Progenitor cell of endocrine pancreas (in vitro differentiated cells): Measurements from ENCODE around the gene GABARAP. TPM values are rescaled to one million over a fixed set of nuclear protein-coding genes. Genes with fewer than 3 reads are reported as not detected.

Source experiments
- DNase-seq: peaks from one replicate; pipeline ENCODE4 v3.0.0; 2021; ENCODE audit warnings: low spot score; ENCODE audit not compliant: unreplicated experiment
- H3K27ac Mint-ChIP-seq: 2 replicates; pipeline ENCODE4 v1.8.0; 2021; ENCODE audit warnings: mild to moderate bottlenecking, moderate library complexity, mixed read lengths
- H3K27me3 Mint-ChIP-seq: 2 replicates; pipeline ENCODE4 v1.8.0; 2021; ENCODE audit warnings: mixed read lengths
- H3K36me3 Mint-ChIP-seq: 2 replicates; pipeline ENCODE4 v1.8.0; 2022; ENCODE audit warnings: mixed read lengths; ENCODE audit not compliant: insufficient read depth
- H3K4me1 Mint-ChIP-seq: 2 replicates; pipeline ENCODE4 v1.8.0; 2021; ENCODE audit warnings: low read depth, mixed read lengths
- H3K4me3 Mint-ChIP-seq: 2 replicates; pipeline ENCODE4 v1.8.0; 2021; ENCODE audit warnings: low read depth, mild to moderate bottlenecking, moderate library complexity, mixed read lengths
- H3K9me3 Mint-ChIP-seq: 2 replicates; pipeline ENCODE4 v1.8.0; 2021; ENCODE audit warnings: low read depth, mixed read lengths
- total RNA-seq: library from RNA; stranded (reverse); gene quantifications from 2 replicates; pipeline ENCODE4 v1.2.1, GENCODE V29; 2021
- TF ChIP-seq, protein P1 (sequence below): fragments of 200-600 bp; sonication (generic); IDR thresholded peaks from one replicate; pipeline ENCODE4 v1.5.0; 2021; ENCODE audit warnings: antibody characterized with exemption, mild to moderate bottlenecking; ENCODE audit not compliant: unreplicated experiment

GABARAP gene
- total RNA-seq, 1 donor from 2014 or later, result 466 TPM

DNA sequence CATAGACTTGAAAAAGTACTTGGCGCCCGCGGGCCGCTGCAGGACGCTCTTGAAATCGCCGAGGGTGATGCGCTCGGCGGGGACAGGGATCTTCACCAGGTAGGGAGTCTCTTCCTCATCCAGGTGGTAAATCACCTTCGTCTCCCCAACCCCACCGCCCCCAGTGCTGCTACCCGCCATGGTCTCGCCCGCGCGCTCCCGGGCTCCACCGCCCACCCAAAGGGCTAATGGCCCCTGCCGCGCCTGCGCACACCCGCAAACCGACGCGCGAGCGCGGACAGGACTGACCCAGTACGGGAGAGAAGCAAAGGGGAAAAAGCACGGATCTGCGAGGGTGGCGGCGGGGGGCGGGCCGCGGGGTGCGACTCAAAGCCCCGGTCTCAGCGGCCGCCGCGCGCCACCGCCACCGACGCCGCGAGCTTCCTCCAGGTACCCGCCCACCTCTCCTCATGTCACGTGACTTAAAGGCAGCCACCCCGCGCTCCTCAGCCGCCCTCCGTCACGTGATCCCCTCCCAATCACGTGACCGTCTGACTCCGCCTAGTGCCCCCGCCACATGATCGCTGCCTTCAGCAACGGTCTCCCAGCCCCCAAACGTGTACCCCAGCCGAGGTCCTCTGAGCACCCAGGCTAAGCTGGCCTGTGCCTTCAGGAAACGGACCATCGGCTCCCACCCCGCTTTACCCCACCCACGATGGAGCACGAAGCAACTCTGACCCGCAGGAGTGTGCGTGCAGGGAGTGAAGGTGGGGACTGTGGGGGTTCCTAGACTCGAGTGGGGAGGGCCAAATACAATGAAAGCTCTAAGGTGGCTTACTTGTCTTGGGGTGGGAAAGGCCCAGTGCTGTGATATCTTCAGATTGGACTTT, 7.9 kb downstream of the GABARAP start, which contains the start of gene DVL2:
TSS of gene DVL2 (minus strand) at position 435 of the 869 bp plus-strand sequence. CDS start at position 180, 255 bp downstream.
- peaks cover 14% of the 10 kb centered on the region for H3K36me3 Mint-ChIP-seq
- TF ChIP-seq, protein P1, sequence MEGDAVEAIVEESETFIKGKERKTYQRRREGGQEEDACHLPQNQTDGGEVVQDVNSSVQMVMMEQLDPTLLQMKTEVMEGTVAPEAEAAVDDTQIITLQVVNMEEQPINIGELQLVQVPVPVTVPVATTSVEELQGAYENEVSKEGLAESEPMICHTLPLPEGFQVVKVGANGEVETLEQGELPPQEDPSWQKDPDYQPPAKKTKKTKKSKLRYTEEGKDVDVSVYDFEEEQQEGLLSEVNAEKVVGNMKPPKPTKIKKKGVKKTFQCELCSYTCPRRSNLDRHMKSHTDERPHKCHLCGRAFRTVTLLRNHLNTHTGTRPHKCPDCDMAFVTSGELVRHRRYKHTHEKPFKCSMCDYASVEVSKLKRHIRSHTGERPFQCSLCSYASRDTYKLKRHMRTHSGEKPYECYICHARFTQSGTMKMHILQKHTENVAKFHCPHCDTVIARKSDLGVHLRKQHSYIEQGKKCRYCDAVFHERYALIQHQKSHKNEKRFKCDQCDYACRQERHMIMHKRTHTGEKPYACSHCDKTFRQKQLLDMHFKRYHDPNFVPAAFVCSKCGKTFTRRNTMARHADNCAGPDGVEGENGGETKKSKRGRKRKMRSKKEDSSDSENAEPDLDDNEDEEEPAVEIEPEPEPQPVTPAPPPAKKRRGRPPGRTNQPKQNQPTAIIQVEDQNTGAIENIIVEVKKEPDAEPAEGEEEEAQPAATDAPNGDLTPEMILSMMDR, result no peak
- no peaks in the 10 kb centered on the region for H3K27me3 Mint-ChIP-seq
- H3K27ac Mint-ChIP-seq, result peak within 1 kb of the TSS; percentile 98
- no peaks in the 10 kb centered on the region for H3K9me3 Mint-ChIP-seq
- H3K4me3 Mint-ChIP-seq, result peak within 1 kb of the TSS; percentile 94
- peaks cover 28% of the 10 kb centered on the region for H3K4me1 Mint-ChIP-seq
- DNase-seq, result peak; percentile 88

DNA sequence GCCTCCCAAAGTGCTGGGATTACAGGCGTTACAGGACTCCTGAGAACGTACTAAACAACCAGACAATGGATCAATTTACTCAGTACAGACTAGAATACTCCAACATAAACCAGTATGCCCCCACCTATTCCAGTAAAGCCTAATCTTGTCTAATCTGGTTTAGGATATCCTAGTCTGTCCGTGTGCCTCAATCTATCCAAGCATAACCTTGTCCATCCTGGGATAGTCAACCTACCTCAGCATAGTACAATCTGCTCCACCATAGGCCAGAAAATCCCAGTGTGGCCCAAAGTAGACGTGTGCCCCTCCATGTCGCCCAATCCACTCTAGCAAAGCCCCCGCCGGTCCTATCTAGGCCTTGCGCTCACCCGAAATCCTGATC, 8.6 kb downstream of the GABARAP start:
- no peak for DNase-seq
- Mint-ChIP-seq H3K36me3 (peaks cover 16% of the 10 kb centered on the region), H3K27ac (peak overlapping the region; percentile 98)

DNA sequence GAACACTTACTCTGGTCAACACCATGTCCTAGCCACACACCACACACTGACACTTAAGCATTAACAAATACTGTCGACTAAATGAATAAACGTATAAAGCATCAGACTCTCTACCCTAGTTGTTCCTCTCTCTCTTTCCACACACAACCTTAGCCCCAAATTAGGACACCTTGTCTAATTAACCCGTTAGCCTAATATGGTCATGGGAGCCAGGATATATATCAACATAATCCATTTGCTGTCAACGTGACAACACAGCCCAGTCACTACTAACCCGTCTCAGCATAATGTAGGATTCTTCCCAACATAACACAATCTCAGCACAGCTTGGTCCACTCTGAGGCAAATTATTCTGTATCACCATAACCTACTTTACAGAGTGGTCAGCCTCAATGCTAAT, 10.1 kb downstream of the GABARAP start:
- Mint-ChIP-seq H3K9me3 (no peaks in the 10 kb centered on the region), H3K27me3 (no peaks in the 10 kb centered on the region), H3K27ac (peak overlapping the region; percentile 51), H3K36me3 (peaks cover 19% of the 10 kb centered on the region), H3K4me3 (peak overlapping the region; percentile 94), H3K4me1 (peaks cover 25% of the 10 kb centered on the region)
- TF ChIP-seq, protein P1, result no peak
- DNase-seq, result no peak

More for the DNA sequence above, 8.6 kb downstream of the GABARAP start:
- Mint-ChIP-seq H3K4me3 (peak overlapping the region; percentile 94), H3K9me3 (no peaks in the 10 kb centered on the region), H3K27me3 (no peaks in the 10 kb centered on the region), H3K4me1 (peaks cover 28% of the 10 kb centered on the region)
- TF ChIP-seq, protein P1, result no peak

DNA sequence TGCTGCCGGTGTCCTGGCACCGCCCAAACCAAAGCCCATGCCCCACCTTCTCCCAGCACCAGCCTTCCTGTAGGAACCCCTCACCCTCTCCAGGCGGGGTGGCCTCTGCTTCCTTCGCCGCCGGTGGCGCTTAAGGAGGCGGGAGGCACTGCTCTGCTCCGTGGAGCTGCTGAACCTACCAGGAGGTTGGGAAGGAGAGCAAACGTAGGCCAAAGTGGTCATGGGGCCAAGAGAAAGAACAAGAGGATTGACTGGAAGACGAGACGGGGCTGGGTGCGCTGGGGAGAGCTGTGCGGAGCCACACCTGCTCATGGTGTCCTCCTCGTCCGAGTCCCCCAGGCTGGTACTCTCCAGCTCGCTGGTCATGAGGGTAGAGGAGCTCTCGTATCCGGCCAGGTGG, 12.7 kb downstream of the GABARAP start:
- Mint-ChIP-seq H3K4me1 (peaks cover 16% of the 10 kb centered on the region), H3K4me3 (no peak overlapping the region)
- TF ChIP-seq, protein P1, result no peak

DNA sequence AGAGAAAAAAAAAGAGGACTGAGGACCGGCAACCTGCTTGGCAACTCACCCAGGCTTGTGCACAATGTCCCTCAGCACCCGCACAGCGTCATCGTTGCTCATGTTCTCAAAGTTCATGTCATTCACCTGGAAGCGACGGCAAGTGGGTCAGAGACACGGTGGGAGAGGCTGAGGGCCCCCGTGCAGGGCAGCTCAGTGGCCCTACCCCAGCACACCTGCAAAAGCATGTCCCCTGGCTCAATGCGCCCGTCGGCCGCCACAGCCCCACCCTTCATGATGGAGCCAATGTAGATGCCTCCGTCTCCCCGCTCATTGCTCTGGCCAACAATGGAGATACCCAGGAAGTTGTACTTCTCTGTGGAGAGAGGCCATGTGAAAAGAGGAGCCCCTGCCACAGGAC, 13.3 kb downstream of the GABARAP start:
- H3K4me1 Mint-ChIP-seq, result peaks cover 15% of the 10 kb centered on the region
- DNase-seq, result no peak
- peaks cover 8% of the 10 kb centered on the region for H3K36me3 Mint-ChIP-seq
- no peak overlapping the region for H3K27ac Mint-ChIP-seq
- H3K4me3 Mint-ChIP-seq, result no peak overlapping the region
- H3K9me3 Mint-ChIP-seq, result no peaks in the 10 kb centered on the region
- H3K27me3 Mint-ChIP-seq, result no peaks in the 10 kb centered on the region
- TF ChIP-seq, protein P1, result no peak

More for the DNA sequence above, 12.7 kb downstream of the GABARAP start:
- no peaks in the 10 kb centered on the region for H3K9me3 Mint-ChIP-seq
- no peaks in the 10 kb centered on the region for H3K27me3 Mint-ChIP-seq
- H3K27ac Mint-ChIP-seq, result peak overlapping the region; percentile 82
- DNase-seq, result no peak
- H3K36me3 Mint-ChIP-seq, result peaks cover 8% of the 10 kb centered on the region
